SU-DHL-6 (cell line): ENCODE results near the gene SPG7.
A peak's percentile ranks its signal among the peaks of the same experiment; 100 is the strongest.

ENCODE experiments used
- H2AFZ ChIP-seq: fragments of 200-600 bp; sonication (generic); 2 replicates; pipeline ENCODE4 v1.6.1; 2014; ENCODE audit warnings: low read depth, mild to moderate bottlenecking, moderate library complexity, mixed read lengths, antibody characterized with exemption, low read length; ENCODE audit not compliant: severe bottlenecking
- H3F3A ChIP-seq: fragments of 200-600 bp; shearing (Covaris generic); 2 replicates; pipeline ENCODE4 v1.6.0; 2016; ENCODE audit warnings: antibody characterized with exemption, mild to moderate bottlenecking; ENCODE audit not compliant: insufficient read depth
- H3K27ac ChIP-seq: fragments of 200-600 bp; sonication (generic); 2 replicates; pipeline ENCODE4 v1.5.1; 2016; ENCODE audit warnings: low read depth, mild to moderate bottlenecking, low read length, moderate library complexity, mixed read lengths
- H3K27me3 ChIP-seq: fragments of 200-600 bp; sonication (generic), shearing (Covaris generic); 2 replicates; pipeline ENCODE4 v1.6.0; 2014; ENCODE audit warnings: mild to moderate bottlenecking, low read length
- H3K36me3 ChIP-seq: fragments of 200-600 bp; sonication (generic); 2 replicates; pipeline ENCODE4 v1.6.1; 2014; ENCODE audit warnings: mild to moderate bottlenecking, low read length, mixed read lengths
- H3K4me2 ChIP-seq: fragments of 300-600, 200-600 bp; shearing (Covaris generic), sonication (generic); 2 replicates; pipeline ENCODE4 v1.6.0; 2014; ENCODE audit warnings: low read length, low read depth, mild to moderate bottlenecking; ENCODE audit not compliant: poor library complexity, severe bottlenecking
- H3K4me3 ChIP-seq: fragments of 200-600 bp; sonication (generic); 2 replicates; pipeline ENCODE4 v1.5.1; 2014; ENCODE audit warnings: antibody characterized with exemption, low read length, mild to moderate bottlenecking, mixed read lengths; ENCODE audit not compliant: insufficient read depth, poor library complexity, severe bottlenecking
- H3K79me2 ChIP-seq: fragments of 200-600 bp; sonication (generic); 2 replicates; pipeline ENCODE4 v1.6.1; 2014; ENCODE audit warnings: mild to moderate bottlenecking, low read length, moderate library complexity; ENCODE audit not compliant: insufficient read depth
- H3K9ac ChIP-seq: fragments of 200-600 bp; sonication (generic); 2 replicates; pipeline ENCODE4 v1.7.0; 2014; ENCODE audit warnings: mild to moderate bottlenecking, low read length
- H3K9me2 ChIP-seq: fragments of 200-600 bp; sonication (generic); replicated peaks from 2 replicates; pipeline ENCODE4 v1.6.1; 2014; ENCODE audit warnings: low read length; ENCODE audit not compliant: insufficient read depth
- H3K9me3 ChIP-seq: fragments of 200-600 bp; sonication (generic); 2 replicates; pipeline ENCODE4 v1.6.1; 2014; ENCODE audit warnings: low read length, mixed read lengths; ENCODE audit not compliant: insufficient read depth
- H4K20me1 ChIP-seq: fragments of 200-600 bp; sonication (generic); 2 replicates; pipeline ENCODE4 v1.6.1; 2014; ENCODE audit warnings: low read depth, mild to moderate bottlenecking, antibody characterized with exemption, low read length, moderate library complexity, mixed read lengths
- CTCF ChIP-seq: fragments of 200-600 bp; sonication (generic); IDR thresholded peaks from one replicate; pipeline ENCODE4 v1.5.1; 2017; ENCODE audit warnings: antibody characterized with exemption, mild to moderate bottlenecking, low read length, moderate library complexity; ENCODE audit not compliant: insufficient read depth, poor library complexity, severe bottlenecking
- EZH2phosphoT487 ChIP-seq: fragments of 200-600 bp; sonication (generic), shearing (Covaris generic); conservative IDR thresholded peaks from 2 replicates; pipeline ENCODE4 v1.6.1; 2018; ENCODE audit warnings: mild to moderate bottlenecking, antibody characterized with exemption, low read length, moderate library complexity, mixed read lengths

The SPG7 gene

GRCh38 chr16:89574681-89575246 lies 66.6 kb downstream of the SPG7 start:
- Histone ChIP-seq H3K9me3 (no peaks in the 10 kb centered on the region), H3K36me3 (no peaks in the 10 kb centered on the region), H2AFZ (no peak overlapping the region), H3K27ac (no peak overlapping the region), H3K9me2 (no peaks in the 10 kb centered on the region), H3K4me2 (peak overlapping the region; percentile 44), H3K27me3 (no peaks in the 10 kb centered on the region), H4K20me1 (no peaks in the 10 kb centered on the region), H3F3A (no peaks in the 10 kb centered on the region), H3K9ac (peak overlapping the region; percentile 23; the same call in 1 of the 2 replicates), H3K79me2 (no peaks in the 10 kb centered on the region), H3K4me3 (peak overlapping the region; percentile 29)
- peak; percentile 54 for TF ChIP-seq CTCF
- TF ChIP-seq EZH2phosphoT487: 0 out of 2 replicates have a peak, but pooled peaks have one; percentile 53

GRCh38 chr16:89575247-89576152 lies 67.3 kb downstream of the SPG7 start, which contains the start of gene CPNE7:
Gene CPNE7, plus strand, starts transcription at chr16:89575758. Its CDS starts 140 bp downstream, at chr16:89575898.
- Histone ChIP-seq H3K9ac (peak within 1 kb of the TSS; percentile 26; the same call in 1 of the 2 replicates), H3K9me3 (no peaks in the 10 kb centered on the region), H3K9me2 (no peaks in the 10 kb centered on the region), H3K4me3 (peak within 1 kb of the TSS; percentile 29), H3K27ac (no peak within 1 kb of the TSS), H3K79me2 (no peaks in the 10 kb centered on the region), H3K4me2 (peak within 1 kb of the TSS; percentile 44), H4K20me1 (no peaks in the 10 kb centered on the region), H2AFZ (no peak within 1 kb of the TSS), H3F3A (no peaks in the 10 kb centered on the region), H3K36me3 (no peaks in the 10 kb centered on the region), H3K27me3 (no peaks in the 10 kb centered on the region)
- TF ChIP-seq EZH2phosphoT487: no peak
- TF ChIP-seq CTCF: no peak

- Histone ChIP-seq H3K27ac (no peak overlapping the region), H3K4me2 (peak overlapping the region; percentile 25), H3K36me3 (no peaks in the 10 kb centered on the region), H3K9ac (peak overlapping the region; percentile 26; the same call in 1 of the 2 replicates), H3K79me2 (no peaks in the 10 kb centered on the region), H3K9me2 (no peaks in the 10 kb centered on the region), H3F3A (no peaks in the 10 kb centered on the region), H3K9me3 (no peaks in the 10 kb centered on the region), H3K27me3 (no peaks in the 10 kb centered on the region), H2AFZ (no peak overlapping the region), H3K4me3 (no peak overlapping the region), H4K20me1 (no peaks in the 10 kb centered on the region)
- TF ChIP-seq CTCF (no peak), EZH2phosphoT487 (no peak)
Observed at GRCh38 chr16:89576153-89577054, 68.2 kb downstream of the SPG7 start.
